Hypothalamus (tissue), 51 donors: ENCODE measurements around the gene DDX31.

Experiments used
- DNase-seq, 51 donors: peaks; one replicate each; lab custom pipeline; 2025; lab: John Stamatoyannopoulos, UW

Gene DDX31

DNA sequence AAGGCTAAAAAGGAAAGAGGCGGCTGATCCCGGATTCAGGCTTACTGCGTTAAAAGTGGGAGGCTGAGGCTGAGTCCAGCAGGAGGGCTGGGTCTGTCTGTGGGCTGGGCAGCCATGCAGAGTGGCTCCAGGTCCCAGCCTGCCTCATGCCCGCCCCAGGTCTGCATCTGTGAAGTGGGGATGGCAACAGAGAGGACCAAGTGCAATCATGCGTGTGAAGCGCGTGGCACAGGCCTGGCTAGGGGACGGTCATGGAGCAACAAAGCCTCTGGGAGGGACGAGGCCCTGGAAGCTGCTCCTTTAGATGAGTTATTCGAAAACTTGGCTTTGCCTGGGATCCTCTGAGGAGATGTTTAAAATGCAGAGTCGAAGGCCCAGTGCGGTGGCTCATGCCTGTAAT is 117.7 kb downstream of the DDX31 start:
- DNase-seq = no peak

- no peak for DNase-seq
Observed at GRCh38 chr9:132551556-132551955, 118.2 kb downstream of the DDX31 start.

GRCh38 chr9:132548751-132549640 is 120.8 kb downstream of the DDX31 start:
- no peak for DNase-seq

- DNase-seq = no peak
Observed at GRCh38 chr9:132547976-132548730, 121.6 kb downstream of the DDX31 start.

DNA sequence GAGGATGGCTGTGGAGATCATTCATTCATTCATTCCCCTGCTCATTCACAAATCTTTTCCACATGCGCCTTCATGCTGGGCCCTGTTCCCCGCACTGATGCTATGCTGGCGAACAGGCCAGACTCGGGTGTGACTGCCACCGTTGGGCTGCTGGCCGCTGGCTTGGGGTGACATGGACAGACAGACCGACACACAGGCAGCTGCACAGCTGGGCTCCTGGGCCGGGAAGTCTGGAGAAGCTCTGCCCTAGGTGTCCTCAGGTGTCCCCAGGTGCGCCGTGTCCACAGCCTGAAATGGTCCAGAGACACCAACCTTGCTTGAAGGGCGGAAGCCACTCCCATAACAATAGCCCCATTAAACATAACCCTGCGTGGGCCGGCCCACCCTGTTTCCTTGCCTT is 122.3 kb downstream of the DDX31 start:
- no peak for DNase-seq

- DNase-seq = no peak
Observed at GRCh38 chr9:132547052-132547431, 122.7 kb downstream of the DDX31 start.

DNA sequence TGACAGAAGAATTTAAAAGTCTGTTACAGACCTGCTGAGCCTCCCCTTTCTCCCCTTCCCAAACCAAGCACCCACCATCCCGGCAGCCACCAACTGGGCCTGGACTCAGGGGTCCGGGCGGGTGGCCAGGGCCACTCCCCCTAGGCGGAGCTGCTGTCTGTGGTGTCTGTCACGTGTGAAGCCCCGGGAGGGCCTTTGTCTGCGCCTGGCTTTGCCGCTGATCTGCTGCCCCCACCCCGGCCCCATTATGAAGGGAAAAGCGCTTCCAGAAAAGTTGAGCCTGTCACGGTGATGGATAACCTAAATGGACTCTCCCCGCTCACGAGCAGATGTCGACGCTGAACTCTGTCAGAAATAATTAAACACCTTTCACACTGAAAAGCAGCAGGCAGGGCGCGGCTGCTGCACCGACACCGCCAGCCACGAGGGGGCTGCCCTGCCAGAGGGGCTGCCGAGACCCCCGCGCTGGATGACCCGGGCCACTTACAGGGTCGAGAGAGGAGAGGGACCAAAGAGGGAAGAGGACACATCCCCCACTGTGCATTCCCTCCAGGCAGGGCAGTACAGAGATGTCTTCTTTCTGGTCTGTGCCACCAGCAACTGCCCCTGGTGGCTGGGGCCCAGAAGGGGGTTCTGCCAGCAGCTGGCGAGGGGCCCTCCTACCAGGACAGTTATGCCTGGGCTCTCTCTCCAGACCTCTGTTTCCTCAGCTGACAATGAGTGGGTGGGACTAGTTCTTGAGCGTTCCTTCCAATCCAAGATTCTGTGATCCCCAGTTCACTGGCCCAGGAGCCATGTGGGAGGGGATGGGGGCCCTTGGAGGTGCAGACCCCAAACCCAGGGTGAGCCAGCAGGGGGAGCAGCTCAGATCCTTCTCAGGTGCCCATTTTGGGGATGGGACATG is 123.4 kb downstream of the DDX31 start:
- DNase-seq = peak in 13 of 51 donors; percentile 1 to 33 (median 9)

GRCh38 chr9:132545578-132545977 is 124.2 kb downstream of the DDX31 start:
- no peak for DNase-seq

DNA sequence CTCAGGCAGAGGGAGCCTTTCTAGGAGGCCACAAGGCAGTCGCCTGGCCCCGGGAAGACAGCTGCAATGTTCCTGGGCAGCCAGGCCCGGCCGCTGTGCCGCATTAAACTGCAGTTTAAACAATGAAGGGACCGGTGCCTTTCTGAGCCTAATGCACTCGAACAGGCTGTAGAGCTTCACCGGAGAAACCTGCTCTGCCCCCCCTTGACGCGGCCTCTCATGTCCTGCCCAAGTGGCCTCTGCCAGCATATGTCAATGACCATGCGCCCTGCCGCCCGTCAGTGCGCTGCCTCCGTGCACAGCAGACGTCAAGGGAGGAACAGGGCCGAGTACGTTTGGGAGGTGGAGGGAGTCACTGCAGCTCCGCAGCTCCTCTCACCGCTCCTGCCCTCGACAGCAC is 125.8 kb downstream of the DDX31 start:
- DNase-seq = no peak

GRCh38 chr9:132543251-132543650 is 126.5 kb downstream of the DDX31 start:
- no peak for DNase-seq
